ENCODE results near the gene EFNA2. TPM values are rescaled to one million over a fixed set of nuclear protein-coding genes. Genes with fewer than 3 reads are reported as not detected.
"Not testable (repeated sequence)": the region's sequence is repeated elsewhere in the genome, so short reads cannot be mapped to it uniquely, and the experiment has no call there.

Gene EFNA2
- polyA plus RNA-seq, 1 experiment = not detected

- Histone ChIP-seq H3K4me3 (ENCODE audit: low read depth, low read length) (no peak overlapping the region), H3K27ac (ENCODE audit: low read depth, low read length) (no peak overlapping the region), H3K9me3 (ENCODE audit: control insufficient read depth, insufficient read depth, low read length) (no peaks in the 10 kb centered on the region; the same call in 1 of the 2 replicates), H3K27me3 (ENCODE audit: control insufficient read depth, insufficient read depth, low read length) (peaks cover 8% of the 10 kb centered on the region)
- CTCF ChIA-PET = no interaction called here
- POLR2A ChIA-PET = interaction anchor here (1.2 kb wide), 1 partner anchor 32 kb away, joined by 5 read pairs; the partner anchor contains the start of gene CIRBP
- DNase-seq (ENCODE audit: low read depth, low spot score) = no peak
- TF ChIP-seq, protein P1, sequence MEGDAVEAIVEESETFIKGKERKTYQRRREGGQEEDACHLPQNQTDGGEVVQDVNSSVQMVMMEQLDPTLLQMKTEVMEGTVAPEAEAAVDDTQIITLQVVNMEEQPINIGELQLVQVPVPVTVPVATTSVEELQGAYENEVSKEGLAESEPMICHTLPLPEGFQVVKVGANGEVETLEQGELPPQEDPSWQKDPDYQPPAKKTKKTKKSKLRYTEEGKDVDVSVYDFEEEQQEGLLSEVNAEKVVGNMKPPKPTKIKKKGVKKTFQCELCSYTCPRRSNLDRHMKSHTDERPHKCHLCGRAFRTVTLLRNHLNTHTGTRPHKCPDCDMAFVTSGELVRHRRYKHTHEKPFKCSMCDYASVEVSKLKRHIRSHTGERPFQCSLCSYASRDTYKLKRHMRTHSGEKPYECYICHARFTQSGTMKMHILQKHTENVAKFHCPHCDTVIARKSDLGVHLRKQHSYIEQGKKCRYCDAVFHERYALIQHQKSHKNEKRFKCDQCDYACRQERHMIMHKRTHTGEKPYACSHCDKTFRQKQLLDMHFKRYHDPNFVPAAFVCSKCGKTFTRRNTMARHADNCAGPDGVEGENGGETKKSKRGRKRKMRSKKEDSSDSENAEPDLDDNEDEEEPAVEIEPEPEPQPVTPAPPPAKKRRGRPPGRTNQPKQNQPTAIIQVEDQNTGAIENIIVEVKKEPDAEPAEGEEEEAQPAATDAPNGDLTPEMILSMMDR (IDR thresholded peaks at IDR 0.05; ENCODE audit: low read depth, low read length) = no peak
These were observed 15.2 kb downstream of the EFNA2 start for GRCh38 chr19:1300744-1301490.

GRCh38 chr19:1302533-1303239 is 17.0 kb downstream of the EFNA2 start:
- Histone ChIP-seq H3K27ac (ENCODE audit: low read depth, low read length) (no peak overlapping the region), H3K9me3 (ENCODE audit: control insufficient read depth, insufficient read depth, low read length) (no peaks in the 10 kb centered on the region), H3K27me3 (ENCODE audit: control insufficient read depth, insufficient read depth, low read length) (peaks cover 6% of the 10 kb centered on the region), H3K4me3 (ENCODE audit: low read depth, low read length) (no peak overlapping the region)
- no peak for DNase-seq (ENCODE audit: low read depth, low spot score)
- ChIA-PET POLR2A (interaction anchor here (0.6 to 1.2 kb wide), 2 partner anchors 33 to 34 kb away, joined by 3 to 5 read pairs; partner anchors contain the start of gene CIRBP), CTCF (no interaction called here)
- TF ChIP-seq, protein P1 (IDR thresholded peaks at IDR 0.05; ENCODE audit: low read depth, low read length) = no peak

GRCh38 chr19:1304197-1304924 is 18.7 kb downstream of the EFNA2 start:
- no peak overlapping the region for H3K27ac ChIP-seq (ENCODE audit: low read depth, low read length)
- H3K9me3 ChIP-seq (ENCODE audit: control insufficient read depth, insufficient read depth, low read length) = no peaks in the 10 kb centered on the region; the same call in 1 of the 2 replicates
- peaks cover 5% of the 10 kb centered on the region for H3K27me3 ChIP-seq (ENCODE audit: control insufficient read depth, insufficient read depth, low read length)
- no peak for DNase-seq (ENCODE audit: low read depth, low spot score)
- CTCF ChIA-PET = no interaction called here
- POLR2A ChIA-PET = no interaction called here
- TF ChIP-seq, protein P1 (IDR thresholded peaks at IDR 0.05; ENCODE audit: low read depth, low read length) = no peak
- H3K4me3 ChIP-seq (ENCODE audit: low read depth, low read length) = no peak overlapping the region

- H3K9me3 ChIP-seq (ENCODE audit: control insufficient read depth, insufficient read depth, low read length); H3K4me3 ChIP-seq (ENCODE audit: low read depth, low read length); CTCF ChIA-PET; DNase-seq (ENCODE audit: low read depth, low spot score); H3K27ac ChIP-seq (ENCODE audit: low read depth, low read length): not testable (repeated sequence)
- peaks cover 10% of the 10 kb centered on the region for H3K27me3 ChIP-seq (ENCODE audit: control insufficient read depth, insufficient read depth, low read length)
- POLR2A ChIA-PET = interaction anchor here (0.7 kb wide), 1 partner anchor 21 kb away, joined by 6 read pairs; no protein-coding TSS in a partner anchor
These were observed 19.7 kb downstream of the EFNA2 start for GRCh38 chr19:1305354-1305753.

GRCh38 chr19:1307320-1307719 is 21.6 kb downstream of the EFNA2 start:
- H3K27ac ChIP-seq (ENCODE audit: low read depth, low read length) = no peak overlapping the region
- no peaks in the 10 kb centered on the region; the same call in 1 of the 2 replicates for H3K9me3 ChIP-seq (ENCODE audit: control insufficient read depth, insufficient read depth, low read length)
- CTCF ChIA-PET = interaction anchor here (0.7 kb wide), 1 partner anchor 53 kb away, joined by 3 read pairs; no protein-coding TSS in a partner anchor
- POLR2A ChIA-PET = interaction anchor here (0.6 kb wide), 1 partner anchor 8 kb away, joined by 7 read pairs; no protein-coding TSS in a partner anchor
- DNase-seq (ENCODE audit: low read depth, low spot score) = no peak
- TF ChIP-seq, protein P1 (IDR thresholded peaks at IDR 0.05; ENCODE audit: low read depth, low read length) = no peak
- no peak overlapping the region for H3K4me3 ChIP-seq (ENCODE audit: low read depth, low read length)
- H3K27me3 ChIP-seq (ENCODE audit: control insufficient read depth, insufficient read depth, low read length) = peaks cover 8% of the 10 kb centered on the region
